Activated T-cell treated with anti-CD3 and anti-CD28 coated beads for 4 hours (primary cell): ENCODE measurements around the gene RBM43.

ENCODE experiments used
- DNase-seq: peaks from one replicate; pipeline ENCODE4 v3.0.0-alpha.2; 2020

The RBM43 gene

DNA sequence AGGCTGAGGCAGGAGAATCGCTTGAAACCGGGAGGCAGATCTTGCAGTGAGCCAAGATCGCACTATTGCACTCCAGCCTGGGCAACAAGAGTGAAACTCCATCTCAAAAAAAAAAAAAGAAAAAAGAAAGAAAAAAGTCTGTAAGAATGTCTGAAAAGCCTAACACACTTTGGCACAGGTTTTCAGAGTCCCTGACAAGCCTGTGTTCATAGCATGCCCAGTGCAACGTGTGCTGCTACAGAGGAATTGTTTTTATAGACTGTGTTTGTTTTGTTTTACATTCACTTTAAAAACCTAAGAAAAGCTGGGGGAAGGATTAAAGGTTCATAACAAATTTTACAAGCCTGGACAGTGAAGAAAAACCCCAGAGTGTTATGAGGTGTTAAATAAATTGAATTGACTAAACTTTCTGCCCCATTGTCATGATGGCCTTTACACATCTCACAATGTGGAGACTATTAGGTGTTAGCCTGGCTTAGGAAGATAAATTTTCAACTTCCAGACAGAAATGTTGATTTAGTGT, 55.2 kb downstream of the RBM43 start:
- no peak for DNase-seq

DNA sequence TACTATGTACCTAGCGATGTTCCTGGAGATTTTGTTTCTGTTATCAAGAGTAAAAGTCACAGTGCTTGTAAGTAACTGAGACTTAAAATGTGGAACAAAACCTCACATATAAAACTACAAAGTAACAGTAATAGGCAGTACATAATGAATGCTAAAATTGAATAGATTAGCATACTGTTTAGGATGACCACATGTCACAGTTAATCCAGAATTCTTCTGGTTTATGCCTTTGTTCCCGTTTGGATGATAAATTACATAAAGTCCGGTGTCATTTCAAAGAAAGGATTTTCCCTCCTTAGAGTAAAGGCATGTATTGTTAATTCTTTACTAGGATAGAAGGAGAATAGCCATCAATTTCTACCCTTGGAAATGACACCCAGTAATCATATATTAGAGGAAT, 56.1 kb downstream of the RBM43 start:
- no peak for DNase-seq

DNA sequence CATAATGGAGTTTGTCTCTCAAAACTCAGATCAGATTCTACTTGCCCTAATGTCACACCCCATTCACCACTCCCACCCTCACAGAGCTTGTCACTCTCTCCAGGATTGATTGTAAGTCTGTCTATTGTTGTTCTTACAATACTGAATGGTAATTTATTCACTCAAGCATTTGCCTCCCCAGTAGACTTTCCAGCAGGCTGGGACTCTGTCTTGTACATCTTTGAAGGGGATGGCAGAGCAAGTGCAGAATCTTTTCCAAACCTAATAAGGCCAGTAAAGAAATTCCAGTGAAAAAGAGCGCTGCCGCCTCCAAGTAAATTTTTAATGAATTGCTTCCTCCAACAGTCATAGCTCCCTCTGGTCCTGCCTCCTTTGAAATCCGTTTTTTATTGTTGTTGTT, 56.9 kb downstream of the RBM43 start:
- DNase-seq: no peak

DNA sequence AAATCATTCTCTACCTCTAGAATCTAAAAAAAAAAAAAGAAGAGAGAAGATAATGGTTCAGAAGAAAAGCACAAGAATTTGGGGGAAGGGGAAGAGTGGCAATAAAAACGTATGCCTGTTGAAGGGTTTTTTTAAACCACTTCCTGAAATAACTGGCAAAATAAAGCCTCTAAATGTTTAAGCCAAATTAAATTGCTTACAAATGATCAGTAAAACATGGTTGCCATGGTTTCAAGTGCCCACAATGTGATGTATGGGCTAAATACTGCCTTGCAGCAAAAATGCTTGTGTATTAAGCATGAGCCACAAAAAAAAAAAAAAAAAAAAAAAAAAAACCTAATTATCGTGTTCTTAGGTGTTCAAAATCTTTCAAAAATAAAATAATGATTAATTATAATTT, 60.8 kb downstream of the RBM43 start:
- no peak for DNase-seq

DNA sequence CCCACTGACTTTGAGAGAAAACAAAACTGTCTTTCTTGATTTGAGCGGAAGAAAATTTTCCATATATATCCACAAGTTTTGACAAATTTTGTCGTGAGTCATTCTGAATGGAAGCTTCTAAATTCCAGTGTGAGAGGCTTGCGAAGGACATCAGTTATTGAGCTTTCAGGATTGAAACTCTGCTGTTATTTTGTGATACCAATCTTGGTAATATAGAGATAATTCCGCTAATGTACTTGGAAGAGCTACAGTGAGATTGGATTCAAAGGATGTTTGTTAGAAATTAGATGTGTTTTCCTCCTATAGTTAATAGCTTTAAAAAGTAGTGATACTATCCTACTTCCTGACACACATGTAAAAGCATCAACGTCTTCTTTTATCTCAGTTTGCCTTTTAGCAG, 61.4 kb downstream of the RBM43 start:
- DNase-seq: no peak

DNA sequence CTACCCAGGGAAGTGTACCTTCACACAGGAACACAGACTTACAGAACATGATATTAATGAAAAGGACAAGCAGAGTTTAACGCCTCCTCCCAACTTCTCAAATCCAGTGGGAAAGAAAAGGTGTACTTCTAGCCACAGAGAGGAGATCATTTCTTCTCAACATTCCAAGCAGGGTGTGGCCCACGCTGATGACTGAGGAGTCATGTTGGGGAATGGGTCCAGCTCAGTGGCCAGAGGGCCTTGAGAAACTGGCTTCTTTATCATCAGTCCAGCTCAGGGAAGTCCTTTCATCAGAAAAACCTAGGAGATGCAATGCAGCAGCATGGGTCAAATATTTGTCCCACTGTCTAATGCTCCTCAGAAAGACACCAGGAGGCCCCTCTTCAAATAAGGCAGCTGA, 63.0 kb downstream of the RBM43 start:
- DNase-seq: no peak
